ENCODE data around the gene SPDL1.

GRCh38 chr5:169581580-169582227 lies 1.9 kb upstream of the SPDL1 start:
- TF ChIP-seq, protein P1, sequence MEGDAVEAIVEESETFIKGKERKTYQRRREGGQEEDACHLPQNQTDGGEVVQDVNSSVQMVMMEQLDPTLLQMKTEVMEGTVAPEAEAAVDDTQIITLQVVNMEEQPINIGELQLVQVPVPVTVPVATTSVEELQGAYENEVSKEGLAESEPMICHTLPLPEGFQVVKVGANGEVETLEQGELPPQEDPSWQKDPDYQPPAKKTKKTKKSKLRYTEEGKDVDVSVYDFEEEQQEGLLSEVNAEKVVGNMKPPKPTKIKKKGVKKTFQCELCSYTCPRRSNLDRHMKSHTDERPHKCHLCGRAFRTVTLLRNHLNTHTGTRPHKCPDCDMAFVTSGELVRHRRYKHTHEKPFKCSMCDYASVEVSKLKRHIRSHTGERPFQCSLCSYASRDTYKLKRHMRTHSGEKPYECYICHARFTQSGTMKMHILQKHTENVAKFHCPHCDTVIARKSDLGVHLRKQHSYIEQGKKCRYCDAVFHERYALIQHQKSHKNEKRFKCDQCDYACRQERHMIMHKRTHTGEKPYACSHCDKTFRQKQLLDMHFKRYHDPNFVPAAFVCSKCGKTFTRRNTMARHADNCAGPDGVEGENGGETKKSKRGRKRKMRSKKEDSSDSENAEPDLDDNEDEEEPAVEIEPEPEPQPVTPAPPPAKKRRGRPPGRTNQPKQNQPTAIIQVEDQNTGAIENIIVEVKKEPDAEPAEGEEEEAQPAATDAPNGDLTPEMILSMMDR (IDR thresholded peaks at IDR 0.05), result peak; percentile 76 to 88 (median 82)
- TF ChIP-seq POLR2A (IDR thresholded peaks at IDR 0.05), result no peak
